HUDEP-2 (cell line): ENCODE measurements around the gene FPGT.
"Not testable (repeated sequence)": the region's sequence is repeated elsewhere in the genome, so short reads cannot be mapped to it uniquely, and the experiment has no call there.

Source experiments
- DNase-seq, 76 experiments: peaks; one replicate each; lab custom pipeline; 2025; ENCODE audit not compliant: unreplicated experiment in 76 of 76; lab: John Stamatoyannopoulos, UW

The FPGT gene

DNA sequence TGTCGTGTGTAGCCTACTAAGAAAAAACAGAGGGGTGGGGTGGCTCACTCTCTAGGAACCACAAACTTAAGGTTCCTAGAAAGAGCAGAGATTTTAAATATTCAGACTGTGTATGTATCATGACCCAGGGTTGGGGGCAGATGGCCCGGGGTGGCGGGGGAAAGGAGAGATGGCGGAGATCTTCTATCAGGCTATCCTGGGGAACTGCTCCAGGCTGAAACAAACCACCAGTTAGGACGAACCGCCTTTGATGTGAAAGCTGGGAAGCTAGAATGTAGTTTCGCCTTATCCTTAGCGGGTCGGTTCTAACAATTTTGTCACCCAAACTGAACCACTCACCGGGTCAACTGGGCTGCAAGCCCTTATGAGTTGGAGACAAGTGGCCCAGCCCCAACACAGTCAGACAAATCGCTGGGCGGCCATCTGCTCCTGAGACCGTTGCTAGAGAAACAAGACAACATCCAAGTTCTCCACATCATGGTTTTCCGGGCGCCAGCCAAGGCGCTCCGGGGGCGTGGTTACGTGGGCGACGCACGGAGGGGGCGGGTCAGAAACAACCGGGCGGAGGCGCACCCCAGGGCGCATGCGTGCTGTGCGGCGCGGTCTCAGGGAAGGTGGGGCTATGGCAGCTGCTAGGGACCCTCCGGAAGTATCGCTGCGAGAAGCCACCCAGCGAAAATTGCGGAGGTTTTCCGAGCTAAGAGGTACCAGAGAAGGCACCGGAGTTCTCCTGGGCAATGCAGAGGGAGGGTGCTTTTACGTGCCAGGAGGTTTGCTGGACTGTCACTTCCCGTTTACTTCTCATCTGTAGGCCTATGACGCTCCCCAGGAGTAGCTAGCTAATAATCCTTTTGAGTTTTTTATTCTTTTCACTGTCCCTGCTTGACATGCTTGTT, at the start of gene FPGT, which contains the start of gene LRRIQ3:
Gene FPGT (plus strand): TSS at position 586 of the 896 bp plus-strand sequence. CDS start 37 bp downstream, at position 623.
Gene LRRIQ3 (minus strand): TSS at position 520 of the 896 bp plus-strand sequence. CDS start 14,492 bp downstream, outside the sequence.
- DNase-seq = peak; percentile 12 to 96 (median 88)

- no peak for DNase-seq
Measured at GRCh38 chr1:74160046-74160445, 38.0 kb upstream of the FPGT start.

- no peak for DNase-seq
Measured at GRCh38 chr1:74161497-74161896, 36.5 kb upstream of the FPGT start.

DNA sequence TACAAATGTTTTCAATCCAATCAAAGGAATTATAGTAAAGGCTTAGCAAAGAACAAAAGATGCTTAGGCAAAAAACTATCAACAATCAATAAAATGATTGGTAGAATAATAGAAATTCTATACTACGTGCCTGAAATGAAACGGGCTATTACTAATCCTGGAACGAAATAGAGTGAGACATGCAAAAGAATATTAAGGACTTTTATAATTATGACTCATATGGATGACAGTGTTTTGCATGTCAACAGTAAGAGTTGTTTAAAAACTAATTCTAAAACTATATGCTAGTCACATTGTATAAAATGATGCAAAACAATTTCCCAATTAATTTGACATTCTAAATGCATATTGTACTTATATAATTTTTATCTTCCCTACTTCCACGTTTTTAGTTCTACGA, 35.7 kb upstream of the FPGT start:
- DNase-seq = no peak

- not testable (repeated sequence) for DNase-seq
Measured at GRCh38 chr1:74174423-74174822, 23.6 kb upstream of the FPGT start.

DNA sequence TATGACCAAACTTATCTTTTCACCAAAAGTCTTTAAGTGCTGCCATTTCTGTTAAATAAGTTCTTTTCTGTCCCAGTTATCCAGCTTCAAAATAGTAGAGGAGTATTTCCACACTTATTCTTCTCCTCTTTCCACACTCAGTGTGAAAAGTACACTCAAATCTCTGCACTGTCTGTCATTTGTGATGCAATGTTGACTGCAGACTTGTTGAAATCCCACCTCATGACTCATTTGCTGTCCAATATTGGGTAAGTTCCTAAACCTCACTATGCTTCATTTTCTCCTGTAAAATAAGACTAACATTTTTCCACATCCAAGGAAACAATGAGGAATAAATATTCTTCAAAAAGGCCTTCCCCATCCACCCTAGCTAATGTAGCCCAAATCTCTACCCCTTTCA, 17.6 kb upstream of the FPGT start:
- no peak for DNase-seq

DNA sequence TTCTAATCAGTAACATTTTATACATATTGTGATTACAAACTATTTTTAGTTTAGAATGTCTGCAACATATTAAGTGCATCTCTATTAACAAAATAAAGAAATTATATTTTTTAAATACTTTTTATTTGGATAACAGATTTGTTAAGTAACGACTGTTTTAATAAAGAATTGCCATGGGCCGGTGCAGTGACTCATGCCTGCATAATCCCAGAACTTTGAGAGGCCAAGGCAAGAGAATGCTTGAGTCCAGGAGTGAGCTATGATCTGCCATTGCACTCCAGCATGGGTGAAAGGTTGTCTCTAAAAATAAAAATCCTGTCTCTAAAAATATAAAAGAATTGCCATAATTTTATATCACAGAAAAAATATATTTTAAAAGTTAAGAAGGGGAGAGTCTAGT, 4.1 kb upstream of the FPGT start:
- no peak for DNase-seq

GRCh38 chr1:74195339-74195738, 2.7 kb upstream of the FPGT start:
- DNase-seq = no peak

DNA sequence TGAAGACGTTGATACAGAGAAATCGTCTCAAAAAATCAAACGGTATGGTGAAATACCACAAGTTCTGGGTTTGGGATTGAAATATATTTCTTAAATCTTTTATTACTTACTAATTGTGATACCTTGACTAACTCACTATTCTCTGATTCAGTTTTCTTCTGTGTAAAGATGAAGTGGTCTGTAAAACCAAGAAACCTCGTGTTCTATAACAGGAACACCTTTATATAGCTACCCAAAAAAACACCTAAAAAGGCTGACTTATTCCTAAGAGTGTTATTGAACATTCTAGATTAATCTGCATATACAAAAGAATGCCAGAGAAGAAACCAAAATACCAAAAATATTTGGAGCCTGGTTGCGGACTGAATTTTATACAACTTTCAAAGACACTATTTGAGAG, 787 bp upstream of the FPGT start:
- DNase-seq = no peak

- DNase-seq = peak in 9 of 76 experiments; percentile 1 to 29 (median 10)
Measured at GRCh38 chr1:74199504-74199903, 1.5 kb downstream of the FPGT start.

DNA sequence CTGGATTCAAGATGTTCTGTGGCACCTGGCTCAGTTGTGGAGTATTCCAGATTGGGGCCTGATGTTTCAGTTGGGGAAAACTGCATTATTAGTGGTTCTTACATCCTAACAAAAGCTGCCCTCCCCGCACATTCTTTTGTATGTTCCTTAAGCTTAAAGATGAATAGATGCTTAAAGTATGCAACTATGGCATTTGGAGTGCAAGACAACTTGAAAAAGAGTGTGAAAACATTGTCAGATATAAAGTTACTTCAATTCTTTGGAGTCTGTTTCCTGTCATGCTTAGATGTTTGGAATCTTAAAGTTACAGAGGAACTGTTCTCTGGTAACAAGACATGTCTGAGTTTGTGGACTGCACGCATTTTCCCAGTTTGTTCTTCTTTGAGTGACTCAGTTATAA, 7.2 kb downstream of the FPGT start:
- DNase-seq = no peak

DNA sequence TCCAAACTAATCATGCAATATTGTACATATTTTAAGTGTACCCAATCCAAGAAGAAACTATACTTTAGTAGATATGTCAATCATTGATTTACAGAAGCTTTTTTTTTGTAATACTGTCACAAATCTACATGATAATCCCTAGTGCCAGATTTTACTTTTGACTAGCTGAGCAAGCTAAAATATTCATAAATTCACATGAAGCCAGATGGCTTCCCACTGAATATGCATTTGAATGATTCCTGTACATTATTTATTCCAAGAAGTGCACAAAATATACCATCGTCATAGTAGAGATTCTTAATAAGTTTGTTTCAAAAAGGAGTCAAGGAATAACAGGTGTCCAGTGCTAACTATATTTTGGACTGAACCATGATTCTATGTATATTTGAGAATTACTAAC, 17.2 kb downstream of the FPGT start:
- DNase-seq = no peak

- DNase-seq = no peak
Measured at GRCh38 chr1:74222701-74223100, 24.7 kb downstream of the FPGT start.

- no peak for DNase-seq
Measured at GRCh38 chr1:74223453-74223852, 25.4 kb downstream of the FPGT start.

DNA sequence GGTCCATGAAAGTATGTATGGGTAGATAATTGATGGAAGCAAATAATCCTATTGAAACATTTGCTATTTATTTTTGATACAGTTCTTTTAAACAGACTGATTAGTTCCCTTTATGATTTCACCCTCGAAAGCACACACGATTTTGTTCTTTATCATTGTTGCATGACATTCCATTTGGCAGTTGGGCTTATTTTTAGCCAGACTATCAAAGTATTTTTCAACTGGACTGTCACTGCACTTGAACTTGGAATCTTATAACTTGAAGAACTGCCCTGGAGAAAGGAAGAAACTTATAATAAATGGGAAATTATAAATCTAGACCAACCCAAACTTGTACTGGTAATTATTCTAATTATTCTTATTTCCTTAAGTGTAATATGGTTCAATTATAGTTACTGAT, 37.1 kb downstream of the FPGT start, which contains the start of gene TNNI3K:
Gene TNNI3K (plus strand): TSS at position 235 of the 400 bp plus-strand sequence. CDS start 65 bp downstream, at position 300.
- DNase-seq = no peak

- DNase-seq = no peak
Measured at GRCh38 chr1:74236440-74236839, 38.4 kb downstream of the FPGT start.

DNA sequence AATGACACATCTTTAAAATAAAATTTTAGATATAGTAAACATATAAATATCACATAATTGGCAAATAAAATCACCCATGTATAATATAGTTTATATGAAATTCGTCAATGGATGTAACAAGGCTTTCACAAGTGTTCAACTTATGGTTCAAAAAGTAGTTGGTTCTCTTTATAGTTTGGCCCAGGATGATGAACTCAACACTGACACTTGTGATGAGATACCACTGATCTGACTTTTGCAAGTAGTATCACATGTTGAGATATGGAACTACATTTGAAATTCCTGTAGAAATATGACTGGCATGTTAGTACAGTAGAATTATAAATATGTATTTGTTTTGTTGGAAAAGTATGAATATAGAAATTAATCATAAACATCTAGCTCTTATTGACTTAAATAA, 39.0 kb downstream of the FPGT start:
- no peak for DNase-seq

GRCh38 chr1:74237787-74238186, 39.7 kb downstream of the FPGT start:
- DNase-seq = no peak

DNA sequence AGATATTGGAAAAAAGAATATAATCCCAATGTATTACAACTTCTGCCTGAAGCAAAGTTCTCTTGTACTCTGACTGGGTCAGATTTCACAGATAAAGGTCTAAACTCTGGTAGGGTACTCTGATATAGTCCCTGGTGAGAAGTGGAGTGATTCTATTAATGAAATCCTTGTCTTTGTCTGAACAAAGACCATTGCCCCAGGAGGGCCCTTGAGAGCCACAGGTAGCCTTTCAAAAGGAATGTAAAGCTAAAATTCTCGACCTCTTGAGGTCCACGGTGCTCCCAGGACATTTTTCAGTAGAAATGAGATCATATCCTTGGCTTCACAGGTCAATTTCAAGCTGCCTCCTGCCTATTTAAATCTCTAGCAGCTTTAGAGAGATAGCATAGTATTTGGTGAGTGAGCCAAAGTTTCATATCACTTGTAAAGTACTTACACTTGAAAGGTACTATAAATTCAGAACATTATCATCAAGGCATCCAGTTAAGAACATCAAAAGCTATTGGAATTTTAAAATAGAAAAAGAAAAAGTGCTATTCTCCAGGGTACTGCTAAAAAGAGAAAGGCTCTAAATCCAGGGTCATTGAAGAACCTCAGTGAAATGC, 47.2 kb downstream of the FPGT start:
- no peak for DNase-seq

- DNase-seq = no peak
Measured at GRCh38 chr1:74246315-74246714, 48.3 kb downstream of the FPGT start.

DNA sequence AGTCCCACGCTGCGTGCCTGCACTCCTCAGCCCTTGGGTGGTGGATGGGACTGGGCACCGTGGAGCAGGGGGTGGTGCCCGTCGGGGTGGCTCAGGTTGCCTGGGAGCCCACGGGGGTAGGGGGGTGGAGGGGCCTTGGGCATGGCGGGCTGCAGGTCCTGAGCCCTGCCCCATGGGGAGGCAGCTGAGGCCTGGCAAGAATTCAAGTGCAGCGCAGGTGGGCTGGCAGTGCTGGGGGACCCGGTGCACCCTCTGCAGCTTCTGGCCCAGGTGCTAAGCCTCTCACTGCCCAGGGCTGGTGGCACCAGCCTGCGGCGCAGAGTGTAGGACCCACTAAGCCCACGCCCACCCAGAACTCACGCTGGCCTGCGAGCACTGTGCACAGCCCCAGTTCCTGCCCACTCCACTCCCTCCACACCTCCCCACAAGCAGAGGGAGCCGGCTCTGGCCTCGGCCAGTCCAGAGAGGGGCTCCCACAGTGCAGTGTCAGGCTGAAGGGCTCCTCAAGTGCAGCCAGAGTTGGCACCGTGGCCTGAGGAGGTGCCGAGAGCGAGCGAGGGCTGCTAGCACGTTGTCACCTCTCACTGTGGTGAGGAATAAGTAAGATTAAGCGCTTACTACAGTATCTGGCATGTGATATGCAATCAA, 50.0 kb downstream of the FPGT start:
- DNase-seq = no peak
